GM18519 (cell line): ENCODE results near the gene GIGYF1.

Experiments used
- ATAC-seq: cut with Tn5 transposase; IDR thresholded peaks from one replicate; pipeline ENCODE4 v1.9.1; 2021; ENCODE audit warnings: mild to moderate bottlenecking, moderate library complexity; ENCODE audit not compliant: unreplicated experiment, low FRiP score

The GIGYF1 gene

GRCh38 chr7:100640517-100641440 is 53.3 kb downstream of the GIGYF1 start:
- no peak for ATAC-seq

- no peak for ATAC-seq
These were observed 54.0 kb downstream of the GIGYF1 start for GRCh38 chr7:100639995-100640516.

GRCh38 chr7:100632951-100633717 is 60.9 kb downstream of the GIGYF1 start:
- ATAC-seq = no peak

- ATAC-seq = no peak
These were observed 64.0 kb downstream of the GIGYF1 start for GRCh38 chr7:100630066-100630465.
